HG03457 (cell line): ENCODE data around the gene ZNF70.

Experiments used
- ATAC-seq: cut with Tn5 transposase; IDR thresholded peaks from one replicate; pipeline ENCODE4 v1.9.1; 2021; ENCODE audit warnings: moderate number of reproducible peaks; ENCODE audit not compliant: unreplicated experiment

The ZNF70 gene

DNA sequence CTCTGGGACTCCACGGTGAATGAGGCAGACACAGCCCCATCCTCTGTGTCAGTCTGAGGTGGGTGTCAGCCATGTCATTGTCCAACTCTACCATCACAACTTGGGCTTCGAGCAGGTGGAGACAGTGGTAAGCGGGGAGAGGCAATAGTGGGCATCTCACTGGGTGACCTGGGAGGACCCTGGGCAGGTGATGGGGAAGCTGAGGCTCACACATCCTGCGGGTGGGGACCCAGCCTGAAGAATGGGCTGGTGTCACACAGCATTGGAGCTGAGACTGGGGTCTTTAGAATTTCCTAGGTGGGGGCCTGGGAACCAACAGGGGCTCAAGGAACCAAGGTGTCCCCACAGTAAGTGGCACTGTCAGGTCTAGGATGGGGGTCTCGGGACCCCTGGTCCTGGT lies 28.8 kb upstream of the ZNF70 start:
- no peak for ATAC-seq

- no peak for ATAC-seq
These were observed 28.2 kb upstream of the ZNF70 start for GRCh38 chr22:23779083-23779482.

DNA sequence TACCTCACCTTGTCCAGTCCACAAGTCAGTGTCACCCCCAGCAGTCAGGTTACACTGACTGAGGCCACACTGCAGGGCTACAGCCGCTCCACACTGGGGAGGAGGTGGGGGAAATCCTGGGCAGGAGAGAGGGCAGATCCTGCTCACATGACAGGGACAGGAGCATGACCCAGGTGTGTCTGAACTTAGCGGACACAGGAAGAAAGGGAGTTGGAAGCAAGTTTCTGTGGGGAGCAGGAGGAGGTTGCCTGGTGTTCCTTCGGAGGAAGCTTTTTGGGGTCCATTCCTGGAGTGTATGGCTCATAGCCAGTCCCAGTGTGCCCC lies 27.6 kb upstream of the ZNF70 start:
- ATAC-seq, result no peak

GRCh38 chr22:23777776-23778576 lies 27.1 kb upstream of the ZNF70 start:
- no peak for ATAC-seq

- ATAC-seq, result no peak
These were observed 25.0 kb upstream of the ZNF70 start for GRCh38 chr22:23775779-23776375.

DNA sequence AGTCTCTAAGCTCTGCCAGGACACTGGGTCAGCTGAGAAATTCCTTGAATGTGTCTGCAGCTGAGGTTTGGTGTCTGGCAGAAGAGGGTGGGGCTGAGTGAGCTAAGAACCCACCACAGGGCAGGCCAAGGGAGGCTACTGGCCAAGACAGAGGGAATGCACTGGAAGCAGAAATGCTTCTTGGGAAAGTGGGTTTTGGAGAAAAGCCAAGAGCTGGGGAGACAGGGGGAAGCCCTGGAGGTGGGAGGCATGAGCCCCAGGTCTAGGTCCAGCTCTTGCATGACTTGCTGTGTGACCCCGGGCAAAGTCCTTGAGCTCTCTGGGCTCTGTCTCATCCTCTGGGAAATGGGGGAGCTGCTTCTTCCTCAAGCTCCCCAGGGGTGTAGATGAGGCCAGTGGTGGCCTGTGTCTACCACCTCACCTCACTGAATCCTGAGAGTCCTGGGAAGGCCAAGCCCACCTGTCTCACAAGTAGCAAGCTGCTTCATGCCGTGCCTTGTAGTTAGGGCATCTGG lies 24.1 kb upstream of the ZNF70 start:
- ATAC-seq, result no peak

DNA sequence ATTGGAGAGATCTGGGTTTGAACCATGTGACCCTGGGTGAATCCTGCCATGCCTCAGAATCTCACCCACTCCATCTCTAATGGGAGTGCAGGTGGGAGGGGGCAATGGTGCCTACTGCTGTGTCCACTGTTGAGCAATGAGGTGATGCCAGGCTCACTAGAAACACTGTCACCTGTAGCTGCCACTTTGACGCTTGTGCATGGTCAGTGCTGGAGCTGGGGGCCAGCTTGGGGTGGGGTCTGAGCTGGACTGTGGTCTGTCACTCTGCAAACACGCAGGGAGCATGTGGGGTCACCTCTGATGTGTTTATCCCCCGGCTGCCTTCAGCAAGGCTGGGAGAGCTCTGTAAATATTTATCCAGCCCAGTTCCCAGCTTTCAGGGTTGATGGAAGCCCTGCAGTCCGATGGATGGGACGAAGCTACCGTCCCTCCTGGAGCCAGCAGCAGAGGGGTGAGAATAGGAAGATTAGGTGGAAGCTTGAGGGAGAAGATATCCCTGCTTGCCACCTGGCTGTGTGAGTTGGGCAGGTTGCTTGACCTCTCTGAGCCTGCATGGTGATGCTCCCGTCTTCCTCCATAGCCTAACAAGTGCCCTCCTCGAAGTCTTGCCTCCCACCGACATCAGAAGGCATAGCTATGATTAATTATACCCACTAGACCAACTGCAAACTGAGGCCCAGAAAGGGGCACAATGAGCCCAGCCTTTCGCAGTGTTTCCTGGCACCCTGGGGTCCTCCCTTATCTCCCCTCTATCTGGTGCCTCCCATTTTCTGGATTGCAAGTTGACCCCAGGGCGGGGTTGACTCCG lies 23.4 kb upstream of the ZNF70 start:
- ATAC-seq, result no peak

DNA sequence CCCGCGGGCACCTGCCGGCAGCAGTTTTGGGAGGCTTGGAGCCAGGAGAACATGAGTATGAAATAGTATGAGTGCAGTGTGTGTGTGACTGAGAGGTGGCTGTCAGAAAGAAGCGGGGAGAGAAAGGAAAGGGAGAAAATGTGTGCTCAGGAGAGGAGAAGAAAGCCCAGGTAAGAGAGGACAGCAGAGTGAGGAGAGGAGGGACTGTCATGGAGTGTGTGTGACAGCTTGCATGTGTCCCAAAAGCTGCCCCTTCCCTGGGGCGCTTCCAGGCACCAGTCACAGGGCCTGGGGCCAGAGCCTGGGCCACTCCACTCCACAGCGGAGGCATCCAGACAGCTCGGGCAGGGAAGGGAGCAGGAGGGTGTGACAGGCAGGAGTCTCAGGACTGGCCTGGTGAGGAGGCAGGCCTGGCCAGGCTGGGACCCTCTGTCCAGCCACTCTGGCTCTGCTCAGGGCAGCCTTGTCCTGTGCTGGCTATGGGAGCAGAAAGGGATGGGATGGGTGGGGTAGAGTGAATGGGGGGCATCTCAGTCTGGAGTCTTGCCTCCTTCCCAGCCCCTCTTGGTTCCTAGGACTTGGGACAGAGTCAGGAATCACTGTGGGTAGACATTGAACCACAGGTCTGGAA lies 22.7 kb upstream of the ZNF70 start:
- ATAC-seq, result no peak

DNA sequence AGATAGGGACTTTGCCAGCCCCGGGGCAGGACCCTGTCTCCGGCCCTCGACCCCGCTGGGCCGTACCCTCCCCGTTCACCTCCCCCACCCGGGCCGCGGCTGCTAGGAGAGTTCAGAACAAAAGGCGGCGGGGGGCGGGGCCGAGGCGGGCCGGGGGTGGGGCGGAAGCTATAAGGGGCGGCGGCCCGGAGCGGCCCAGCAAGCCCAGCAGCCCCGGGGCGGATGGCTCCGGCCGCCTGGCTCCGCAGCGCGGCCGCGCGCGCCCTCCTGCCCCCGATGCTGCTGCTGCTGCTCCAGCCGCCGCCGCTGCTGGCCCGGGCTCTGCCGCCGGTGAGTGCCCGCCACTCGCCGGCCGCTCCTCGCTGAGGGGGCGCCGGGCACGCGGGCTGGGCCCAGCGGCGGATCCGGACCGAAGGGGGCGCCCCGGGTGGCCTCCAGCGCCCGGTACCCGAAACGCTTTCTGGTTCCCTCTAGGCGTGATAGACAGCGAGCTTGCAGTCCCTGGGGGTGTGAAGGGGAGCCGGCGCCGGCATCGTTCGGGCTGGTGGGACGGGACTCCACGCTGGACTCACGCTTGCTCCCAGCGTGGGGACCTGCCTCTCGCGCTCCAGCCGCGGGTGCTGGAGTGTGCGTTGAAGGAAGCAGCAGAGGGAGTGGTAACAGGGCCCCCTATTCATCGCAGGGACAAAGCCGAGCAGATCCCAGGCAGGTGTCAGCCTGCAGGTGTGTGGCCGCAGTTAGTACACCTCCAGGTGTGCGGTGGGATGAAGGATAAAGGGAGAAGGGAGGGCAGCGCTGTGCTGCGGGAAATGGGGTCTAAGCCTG lies 21.9 kb upstream of the ZNF70 start, which contains the start of gene MMP11:
Gene MMP11 (plus strand): TSS at position 201 of the 825 bp plus-strand sequence. CDS start 22 bp downstream, at position 223.
- no peak for ATAC-seq

- no peak for ATAC-seq
These were observed 21.4 kb upstream of the ZNF70 start for GRCh38 chr22:23772315-23772648.

GRCh38 chr22:23769321-23769965 lies 18.5 kb upstream of the ZNF70 start:
- no peak for ATAC-seq

- ATAC-seq, result no peak
These were observed 17.0 kb upstream of the ZNF70 start, which contains the start of gene CHCHD10 for GRCh38 chr22:23767673-23768548. Gene CHCHD10, minus strand, starts transcription at chr22:23767972. Its CDS starts 98 bp downstream, at chr22:23767874.

DNA sequence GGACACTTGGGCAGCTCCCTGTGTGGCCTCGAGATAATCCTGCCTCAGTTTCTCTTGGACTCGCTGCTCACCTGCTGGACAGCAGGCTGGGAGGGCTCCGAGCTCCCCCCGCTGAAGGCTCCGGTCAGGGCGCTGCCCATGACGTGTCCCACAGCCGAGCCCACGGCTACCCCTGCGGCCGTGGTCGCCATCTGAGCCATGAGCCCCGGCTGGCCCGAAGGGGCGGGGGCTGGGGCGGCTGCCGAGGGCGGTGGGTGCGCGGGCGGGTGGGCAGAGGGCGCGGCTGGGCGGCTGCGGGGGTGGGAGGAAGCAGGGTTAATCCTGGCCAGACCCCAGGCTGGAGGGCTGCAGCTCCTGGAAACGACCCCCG lies 16.4 kb upstream of the ZNF70 start:
- no peak for ATAC-seq

DNA sequence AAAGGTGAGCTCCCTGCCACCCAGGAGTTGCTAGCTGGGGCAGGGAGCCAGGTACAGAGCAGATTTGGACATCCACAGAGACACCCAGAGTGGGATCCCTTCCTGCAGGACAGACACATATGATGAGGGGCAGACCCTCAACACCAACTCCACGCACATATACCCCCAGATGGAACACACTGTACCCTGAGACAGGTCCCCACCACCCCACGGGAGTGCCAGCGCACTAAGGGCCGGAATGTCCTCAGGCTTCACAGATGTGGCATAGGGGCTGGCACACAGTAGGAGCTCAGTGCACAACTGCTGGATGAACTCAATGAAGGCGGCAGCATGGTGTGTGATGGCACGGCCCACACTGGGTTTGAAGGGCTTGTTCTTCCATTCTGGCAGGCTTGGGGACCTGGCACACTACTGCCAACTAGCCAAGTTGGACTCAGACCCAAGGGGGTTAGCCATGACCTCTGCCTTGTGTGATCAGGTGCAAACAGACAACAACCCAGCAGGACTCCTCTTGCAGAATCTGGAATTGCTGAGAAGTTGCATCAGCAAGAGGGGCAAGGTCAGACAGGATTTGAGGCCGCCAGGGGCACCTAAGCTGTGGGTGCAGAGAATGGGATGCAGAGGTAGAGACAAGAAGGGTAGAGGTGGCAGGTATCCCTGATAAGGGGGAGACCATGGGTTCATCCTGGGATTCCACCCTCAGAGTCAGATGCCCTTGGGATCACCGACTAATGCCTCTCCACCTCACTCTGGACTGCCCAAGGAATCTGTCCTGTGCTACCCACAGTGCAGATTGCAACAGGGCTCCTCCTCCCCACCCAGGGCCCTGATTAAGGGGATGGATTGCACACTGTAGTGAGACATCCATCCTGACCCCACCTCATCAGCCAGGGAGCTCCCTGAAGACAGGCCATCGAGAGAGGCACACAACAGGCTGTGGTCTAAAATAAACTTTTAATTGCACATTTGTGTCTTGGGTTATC lies 14.3 kb upstream of the ZNF70 start:
- ATAC-seq, result no peak

DNA sequence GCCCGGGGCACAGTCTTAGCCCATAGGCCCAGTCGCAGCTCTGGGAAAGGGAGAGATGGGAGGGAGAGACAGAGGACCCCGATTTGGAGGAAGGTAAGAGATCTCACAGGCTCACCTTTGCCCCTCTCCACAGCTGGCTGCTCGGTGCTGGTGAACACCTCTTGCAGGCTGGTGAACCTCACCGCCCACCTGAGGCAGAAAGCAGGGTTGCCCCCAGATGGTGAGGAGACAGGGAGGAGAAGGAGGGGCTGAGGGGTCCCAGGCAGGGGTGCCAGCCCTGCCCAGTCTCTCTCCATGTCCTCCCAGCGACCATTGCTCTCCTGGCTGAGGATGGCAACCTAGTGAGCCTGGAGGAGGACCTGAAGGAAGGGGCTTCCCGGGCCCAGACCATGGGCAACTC lies 13.0 kb upstream of the ZNF70 start:
- no peak for ATAC-seq

DNA sequence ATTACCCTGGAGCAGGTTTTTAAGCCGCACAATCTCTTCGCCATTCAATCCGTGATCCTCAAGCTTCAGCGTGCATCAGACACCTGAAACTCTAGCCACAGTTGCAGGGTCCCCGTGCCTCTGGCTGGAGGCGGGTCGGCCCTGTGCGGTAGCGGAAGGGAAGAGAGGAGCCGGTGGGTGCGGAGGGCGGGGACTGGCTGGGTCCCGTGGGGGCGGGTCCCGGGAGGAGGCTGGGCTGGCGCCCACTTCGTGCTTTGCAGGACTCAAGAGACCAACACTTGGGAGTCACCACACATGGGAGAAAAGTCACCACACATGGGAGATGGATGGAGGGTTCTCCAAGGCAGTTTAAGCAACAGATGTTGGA lies 12.7 kb upstream of the ZNF70 start:
- ATAC-seq, result no peak

GRCh38 chr22:23762842-23763578 lies 12.1 kb upstream of the ZNF70 start, which contains the start of gene C22orf15:
Gene C22orf15, plus strand, starts transcription at chr22:23762990. Its CDS starts 317 bp downstream, at chr22:23763307.
- no peak for ATAC-seq
